ENCODE results near the gene ZNF789. TPM values are rescaled to one million over a fixed set of nuclear protein-coding genes. Genes with fewer than 3 reads are reported as not detected.

ZNF789 gene
- total RNA-seq, 1 experiment from 2014 or later = 38.8 TPM

GRCh38 chr7:99473315-99473596 is 566 bp downstream of the ZNF789 start:
- H3K79me2 ChIP-seq (ENCODE audit: low read depth) = peaks cover 52% of the 10 kb centered on the region

DNA sequence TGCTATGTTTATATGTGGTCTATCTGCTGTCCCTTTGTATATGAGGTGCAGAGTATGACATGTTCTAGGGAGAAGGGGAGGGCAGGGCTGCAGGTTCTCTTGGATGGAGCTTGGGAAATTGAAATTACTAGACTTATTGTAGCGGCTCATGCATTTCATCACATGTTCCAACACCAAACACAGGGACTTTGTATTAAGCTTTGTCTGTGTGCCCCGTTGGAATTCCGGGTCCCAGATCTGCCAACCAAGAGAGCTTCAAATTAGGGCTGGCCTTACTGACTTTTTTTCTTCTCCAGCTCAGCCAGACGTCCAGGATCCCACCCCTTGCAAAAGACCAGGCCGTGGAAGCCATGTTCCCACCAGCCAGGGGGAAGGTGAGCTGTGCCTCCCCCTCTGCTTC is 3.4 kb downstream of the ZNF789 start:
- DNase-seq = no peak
- Histone ChIP-seq H3F3A (ENCODE audit: insufficient read depth, low read depth) (peaks cover 15% of the 10 kb centered on the region; the same call in 1 of the 2 replicates), H3K4me1 (replicated peaks; ENCODE audit: insufficient read depth) (peaks cover 7% of the 10 kb centered on the region), H3K36me3 (ENCODE audit: low read depth) (no peaks in the 10 kb centered on the region; the same call in 1 of the 2 replicates), H3K27me3 (ENCODE audit: insufficient read depth, low read depth) (no peaks in the 10 kb centered on the region), H3K79me2 (ENCODE audit: low read depth) (peaks cover 58% of the 10 kb centered on the region), H2AFZ (no peak overlapping the region), H4K20me1 (ENCODE audit: insufficient read depth) (no peaks in the 10 kb centered on the region; the same call in 1 of the 2 replicates), H3K4me2 (no peak overlapping the region), H3K9me3 (ENCODE audit: insufficient read depth, low read depth) (no peaks in the 10 kb centered on the region), H3K27ac (no peak overlapping the region), H3K4me3 (no peak overlapping the region), H3K9me2 (ENCODE audit: insufficient read depth) (no peaks in the 10 kb centered on the region)
- POLR2A ChIA-PET (ENCODE audit: unreplicated experiment) = interaction anchor here (0.6 to 0.7 kb wide), 2 partner anchors 28 to 83 kb away, joined by 3 read pairs; no protein-coding TSS in a partner anchor
- TF ChIP-seq, protein P1, sequence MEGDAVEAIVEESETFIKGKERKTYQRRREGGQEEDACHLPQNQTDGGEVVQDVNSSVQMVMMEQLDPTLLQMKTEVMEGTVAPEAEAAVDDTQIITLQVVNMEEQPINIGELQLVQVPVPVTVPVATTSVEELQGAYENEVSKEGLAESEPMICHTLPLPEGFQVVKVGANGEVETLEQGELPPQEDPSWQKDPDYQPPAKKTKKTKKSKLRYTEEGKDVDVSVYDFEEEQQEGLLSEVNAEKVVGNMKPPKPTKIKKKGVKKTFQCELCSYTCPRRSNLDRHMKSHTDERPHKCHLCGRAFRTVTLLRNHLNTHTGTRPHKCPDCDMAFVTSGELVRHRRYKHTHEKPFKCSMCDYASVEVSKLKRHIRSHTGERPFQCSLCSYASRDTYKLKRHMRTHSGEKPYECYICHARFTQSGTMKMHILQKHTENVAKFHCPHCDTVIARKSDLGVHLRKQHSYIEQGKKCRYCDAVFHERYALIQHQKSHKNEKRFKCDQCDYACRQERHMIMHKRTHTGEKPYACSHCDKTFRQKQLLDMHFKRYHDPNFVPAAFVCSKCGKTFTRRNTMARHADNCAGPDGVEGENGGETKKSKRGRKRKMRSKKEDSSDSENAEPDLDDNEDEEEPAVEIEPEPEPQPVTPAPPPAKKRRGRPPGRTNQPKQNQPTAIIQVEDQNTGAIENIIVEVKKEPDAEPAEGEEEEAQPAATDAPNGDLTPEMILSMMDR (conservative IDR thresholded peaks at IDR 0.05) = no peak
- TF ChIP-seq EZH2 (IDR thresholded peaks at IDR 0.05; ENCODE audit: low read depth) = no peak
- CTCF ChIA-PET = no interaction called here
- BruUV-seq (replicated peaks) = no TSS peak
- intact Hi-C loops (cut with micrococcal nuclease; ENCODE audit: unreplicated experiment) = no loop called here

More at GRCh38 chr7:99473315-99473596, 566 bp downstream of the ZNF789 start:
- H3K4me2 ChIP-seq = peak overlapping the region; percentile 89
- intact Hi-C loops (cut with micrococcal nuclease; ENCODE audit: unreplicated experiment) = no loop called here
- TF ChIP-seq, protein P1 (conservative IDR thresholded peaks at IDR 0.05) = no peak
- TF ChIP-seq EZH2 (IDR thresholded peaks at IDR 0.05; ENCODE audit: low read depth) = no peak
- H3K27me3 ChIP-seq (ENCODE audit: insufficient read depth, low read depth) = no peaks in the 10 kb centered on the region
- peaks cover 18% of the 10 kb centered on the region for H3F3A ChIP-seq (ENCODE audit: insufficient read depth, low read depth)
- no peaks in the 10 kb centered on the region for H3K9me2 ChIP-seq (ENCODE audit: insufficient read depth)
- no peaks in the 10 kb centered on the region; the same call in 1 of the 2 replicates for H4K20me1 ChIP-seq (ENCODE audit: insufficient read depth)
- DNase-seq = peak; percentile 28 to 70
- H3K36me3 ChIP-seq (ENCODE audit: low read depth) = no peaks in the 10 kb centered on the region; the same call in 1 of the 2 replicates
- no peak overlapping the region for H3K27ac ChIP-seq
- ChIA-PET POLR2A (ENCODE audit: unreplicated experiment) (interaction anchor here (0.5 to 0.7 kb wide), 4 partner anchors 27 to 367 kb away, joined by 3 to 6 read pairs (median 4); no protein-coding TSS in a partner anchor), CTCF (interaction anchor here (0.9 kb wide), 1 partner anchor 27 kb away, joined by 3 read pairs; the partner anchor contains the start of gene ZNF394)
- peaks cover 10% of the 10 kb centered on the region for H3K4me1 ChIP-seq (replicated peaks; ENCODE audit: insufficient read depth)
- H2AFZ ChIP-seq = peak overlapping the region; percentile 89
- H3K4me3 ChIP-seq = peak overlapping the region; percentile 76
- no TSS peak for BruUV-seq (replicated peaks)
- no peaks in the 10 kb centered on the region for H3K9me3 ChIP-seq (ENCODE audit: insufficient read depth, low read depth)

DNA sequence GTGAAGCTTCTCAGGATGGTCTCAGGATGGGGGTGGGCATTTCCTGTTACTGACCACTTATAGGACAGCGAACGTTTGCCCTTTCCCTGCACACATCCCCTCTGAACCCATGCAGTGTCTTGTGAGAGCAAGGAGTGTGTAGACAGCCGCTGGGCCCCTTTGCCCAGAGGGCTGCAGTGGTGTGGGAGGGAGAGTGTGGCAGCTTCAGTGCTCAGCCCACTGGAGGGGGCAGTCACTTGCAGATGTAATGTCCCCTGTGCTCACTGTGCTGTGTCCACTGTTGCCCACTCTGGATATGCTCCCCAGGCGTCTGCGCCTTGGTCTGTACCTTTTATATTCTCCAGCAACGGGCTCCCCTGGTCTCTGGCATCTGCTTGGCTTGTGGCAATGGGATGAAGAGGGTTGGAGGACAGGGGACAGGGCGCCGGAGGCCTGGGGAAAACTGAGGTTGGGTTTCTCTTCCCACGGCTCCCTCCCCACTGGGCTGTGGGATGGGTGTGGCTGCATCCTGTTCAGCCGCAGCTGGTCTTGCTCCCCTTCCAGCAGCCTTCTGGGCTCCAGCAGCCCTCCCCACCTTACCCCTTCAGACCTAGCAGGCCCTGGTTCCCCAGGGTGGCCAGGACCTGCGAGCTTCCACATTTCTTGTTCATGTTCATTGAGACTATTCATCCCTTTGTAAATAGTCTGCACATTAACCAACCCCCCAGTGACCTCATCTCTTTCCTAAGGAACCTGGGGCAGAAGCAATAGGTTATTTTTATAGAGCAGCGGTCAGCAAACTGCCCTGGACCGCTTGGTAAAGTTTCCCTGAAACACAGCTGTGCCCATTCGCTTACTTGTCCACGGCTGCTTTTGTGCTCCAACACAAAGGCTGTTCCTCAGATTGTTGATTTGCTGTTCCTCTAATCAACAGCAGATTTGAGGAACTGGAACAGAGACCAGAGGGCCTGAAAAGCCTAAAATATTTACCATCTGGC is 6.1 kb downstream of the ZNF789 start:
- H3K79me2 ChIP-seq (ENCODE audit: low read depth) = peaks cover 48% of the 10 kb centered on the region

More for the DNA sequence above, 6.1 kb downstream of the ZNF789 start:
- intact Hi-C loops (cut with micrococcal nuclease; ENCODE audit: unreplicated experiment) = no loop called here
- Histone ChIP-seq H2AFZ (no peak overlapping the region), H3K27ac (no peak overlapping the region), H3K4me3 (no peak overlapping the region), H3K4me1 (replicated peaks; ENCODE audit: insufficient read depth) (peaks cover 4% of the 10 kb centered on the region; the same call in 1 of the 2 replicates), H4K20me1 (ENCODE audit: insufficient read depth) (no peaks in the 10 kb centered on the region; the same call in 1 of the 2 replicates), H3K36me3 (ENCODE audit: low read depth) (peaks cover 9% of the 10 kb centered on the region; the same call in 1 of the 2 replicates), H3K27me3 (ENCODE audit: insufficient read depth, low read depth) (no peaks in the 10 kb centered on the region), H3F3A (ENCODE audit: insufficient read depth, low read depth) (peaks cover 17% of the 10 kb centered on the region; the same call in 1 of the 2 replicates), H3K4me2 (no peak overlapping the region), H3K9me3 (ENCODE audit: insufficient read depth, low read depth) (no peaks in the 10 kb centered on the region), H3K9me2 (ENCODE audit: insufficient read depth) (no peaks in the 10 kb centered on the region)
- POLR2A ChIA-PET (ENCODE audit: unreplicated experiment) = no interaction called here
- CTCF ChIA-PET = no interaction called here
- TF ChIP-seq, protein P1 (conservative IDR thresholded peaks at IDR 0.05) = no peak
- no peak for TF ChIP-seq EZH2 (IDR thresholded peaks at IDR 0.05; ENCODE audit: low read depth)
- no TSS peak for BruUV-seq (replicated peaks)
- DNase-seq = no peak

Data from PC-9 (cell line).